SKM-1 treated with dmso at 0.1 percent for 144 hours (cell line): ENCODE data around the gene KCTD19.
A peak's percentile ranks its signal among the peaks of the same experiment; 100 is the strongest.

Source experiments
- DNase-seq: peaks from one replicate; lab custom pipeline; 2025; ENCODE audit not compliant: unreplicated experiment; lab: John Stamatoyannopoulos, UW

The KCTD19 gene

GRCh38 chr16:67244387-67245185 lies 82.0 kb downstream of the KCTD19 start:
- peak; percentile 92 for DNase-seq

DNA sequence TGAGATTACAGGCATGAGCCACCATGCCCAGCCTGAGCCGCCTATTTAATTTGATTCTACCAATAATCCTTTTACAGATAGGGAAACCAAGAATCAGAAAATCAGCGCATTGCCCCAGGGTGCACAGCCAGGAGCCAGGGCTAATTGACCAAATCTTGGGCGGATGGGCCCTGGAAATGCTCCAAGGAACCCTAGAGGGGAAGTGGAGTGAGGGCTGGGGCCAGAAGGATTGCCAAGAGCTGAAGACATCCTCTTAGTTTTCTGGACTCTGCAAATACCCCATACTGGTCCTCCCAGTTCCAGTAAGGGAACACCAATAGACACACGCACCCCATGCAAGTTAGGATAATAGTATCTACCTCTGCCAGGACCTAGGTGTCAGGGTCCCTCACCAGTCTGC lies 83.1 kb downstream of the KCTD19 start:
- DNase-seq: peak; percentile 5

DNA sequence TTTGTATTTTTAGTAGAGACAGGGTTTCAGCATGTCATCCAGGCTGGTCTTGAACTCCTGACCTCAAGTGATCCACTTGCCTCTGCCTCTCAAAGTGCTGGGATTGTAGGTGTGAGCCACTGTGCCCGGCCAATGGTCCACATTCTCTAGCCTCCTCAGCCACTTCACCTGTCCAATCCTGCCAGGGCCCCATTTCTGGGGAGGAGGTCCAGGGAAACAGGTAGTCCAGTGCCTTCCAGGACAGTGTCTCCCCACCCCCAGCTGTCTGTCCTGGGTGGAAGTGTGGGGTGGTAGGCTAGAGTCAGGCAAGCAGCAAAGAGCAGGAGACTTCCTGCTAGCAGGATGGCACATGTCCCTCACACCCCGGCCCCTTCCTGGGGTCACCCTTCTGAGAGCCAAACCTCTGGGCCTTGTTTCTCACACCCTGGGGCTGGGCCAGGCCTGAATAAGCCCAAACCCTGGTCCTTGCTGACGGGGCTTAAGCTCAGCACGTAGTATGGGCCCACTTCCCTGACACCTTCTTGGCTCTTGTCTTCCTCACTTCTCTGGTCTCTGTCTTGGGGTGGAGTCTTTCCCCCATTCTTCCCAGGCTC lies 84.3 kb downstream of the KCTD19 start:
- DNase-seq: no peak

DNA sequence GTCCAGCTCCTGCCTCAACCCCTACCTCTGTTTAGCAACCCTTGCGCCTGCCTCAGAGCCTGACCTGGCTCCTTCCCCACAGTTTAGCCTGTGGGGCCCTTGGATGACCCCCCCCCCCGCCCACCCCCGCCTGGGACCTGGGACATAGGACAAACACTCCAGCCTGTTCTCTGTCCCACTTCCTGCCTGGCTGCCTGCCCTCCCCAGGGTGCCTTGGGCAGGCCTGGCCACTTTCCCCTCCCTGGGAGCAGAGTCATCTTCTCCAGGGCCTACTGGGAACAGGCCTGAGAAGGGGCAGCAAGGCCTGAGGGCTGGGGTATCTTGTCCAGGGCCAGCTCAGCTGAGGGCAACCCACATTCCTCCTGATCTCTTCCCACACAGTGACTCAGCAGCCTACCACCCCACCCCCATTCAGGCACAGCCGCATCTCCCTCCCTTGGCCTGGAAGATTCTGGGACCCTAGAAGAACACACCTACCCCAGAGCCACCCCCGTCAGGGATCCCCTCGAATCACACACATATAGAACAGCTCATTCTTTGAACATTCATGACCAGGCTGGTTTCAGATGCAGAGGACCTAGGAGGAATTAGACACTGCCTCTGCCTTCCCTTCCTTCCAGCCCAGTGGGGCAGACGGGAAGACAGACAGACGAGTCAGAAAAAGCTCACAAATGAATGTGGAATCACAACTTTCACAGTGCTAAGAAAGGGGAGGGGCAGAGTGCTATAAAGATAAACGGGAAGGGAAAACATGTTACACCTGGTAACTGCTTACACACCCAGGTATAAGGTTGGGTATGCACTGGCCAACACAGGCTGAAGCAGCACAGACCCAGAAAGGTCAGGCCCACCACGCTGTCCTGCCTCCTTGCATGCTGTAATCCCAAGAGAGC lies 85.3 kb downstream of the KCTD19 start:
- no peak for DNase-seq

DNA sequence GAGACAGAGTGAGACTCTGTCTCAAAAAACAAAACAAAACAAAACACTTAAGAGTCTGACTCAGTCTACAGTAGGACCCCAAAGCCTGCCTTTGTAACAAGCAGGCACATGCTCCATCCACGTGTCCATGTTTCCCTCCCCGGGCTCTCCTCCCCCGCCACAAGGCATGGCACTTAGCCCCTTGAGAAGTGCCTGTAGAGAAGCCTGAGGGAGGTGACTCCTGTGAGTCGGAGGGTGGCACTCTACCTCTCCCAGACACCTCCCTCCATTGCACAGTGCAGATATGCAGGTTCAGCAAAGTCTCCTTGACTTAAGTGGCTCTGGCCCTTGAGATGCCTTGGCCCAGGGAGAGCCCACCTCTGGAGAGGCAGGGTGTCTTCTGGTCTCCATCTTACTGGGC lies 86.0 kb downstream of the KCTD19 start:
- DNase-seq: no peak
